OCI-LY7 (cell line): ENCODE data around the gene CAV1. TPM values are rescaled to one million over a fixed set of nuclear protein-coding genes. Genes with fewer than 3 reads are reported as not detected.
A peak's percentile ranks its signal among the peaks of the same experiment; 100 is the strongest.
"Not testable (repeated sequence)": the region's sequence is repeated elsewhere in the genome, so short reads cannot be mapped to it uniquely, and the experiment has no call there.

Experiments
- BruUV-seq: library from RNA; stranded (reverse); fragments of 400-500 nt; replicated peaks from 2 replicates; lab custom pipeline; 2021; lab: Mats Ljungman, UMichigan
- CTCF ChIA-PET: fragments of 300-600 bp; sonication (Branson Sonifier 250); formaldehyde crosslinking; loops from one replicate; lab custom pipeline; 2022; ENCODE audit warnings: antibody characterized with exemption; ENCODE audit not compliant: unreplicated experiment; lab: Charles Lee
- POLR2A ChIA-PET: fragments of 300-600 bp; sonication (Branson Sonifier 250); formaldehyde crosslinking; loops from one replicate; lab custom pipeline; 2022; ENCODE audit warnings: antibody characterized with exemption; lab: Charles Lee
- DNase-seq: peaks from one replicate; pipeline ENCODE4 v3.0.0-alpha.2; 2015; ENCODE audit warnings: low spot score
- H2AFZ ChIP-seq: fragments of 200-600 bp; sonication (generic), shearing (Covaris generic); 2 replicates; pipeline ENCODE4 v1.6.1; 2014; ENCODE audit warnings: mild to moderate bottlenecking, antibody characterized with exemption, low read length, moderate library complexity
- H3K27ac ChIP-seq: fragments of 200-600 bp; sonication (generic); 2 replicates; pipeline ENCODE4 v1.5.1; 2014; ENCODE audit warnings: mixed run types, low read depth, mild to moderate bottlenecking, moderate library complexity, low read length, inconsistent platforms; ENCODE audit not compliant: poor library complexity, severe bottlenecking
- H3K36me3 ChIP-seq: fragments of 200-600 bp; sonication (generic); 2 replicates; pipeline ENCODE4 v1.6.1; 2014; ENCODE audit warnings: mild to moderate bottlenecking, antibody characterized with exemption, low read length, moderate library complexity, mixed read lengths; ENCODE audit not compliant: insufficient read depth
- H3K4me1 ChIP-seq: fragments of 200-600 bp; sonication (generic); 2 replicates; pipeline ENCODE4 v1.5.1; 2014; ENCODE audit warnings: mild to moderate bottlenecking, low read length; ENCODE audit not compliant: insufficient read depth, poor library complexity, severe bottlenecking
- H3K4me2 ChIP-seq: fragments of 200-600 bp; sonication (generic); 2 replicates; pipeline ENCODE4 v1.6.1; 2014; ENCODE audit warnings: mild to moderate bottlenecking, low read length
- H3K4me3 ChIP-seq: fragments of 200-600 bp; sonication (generic); 2 replicates; pipeline ENCODE4 v1.5.1; 2014; ENCODE audit warnings: mild to moderate bottlenecking, low read depth, low read length; ENCODE audit not compliant: poor library complexity, severe bottlenecking
- H3K79me2 ChIP-seq: fragments of 200-600 bp; sonication (generic); 2 replicates; pipeline ENCODE4 v1.6.1; 2016; ENCODE audit warnings: low read depth, mild to moderate bottlenecking, low read length, moderate library complexity, mixed read lengths; ENCODE audit not compliant: insufficient read depth
- H3K9me2 ChIP-seq: fragments of 200-600 bp; sonication (generic); 2 replicates; pipeline ENCODE4 v1.6.1; 2016; ENCODE audit warnings: mild to moderate bottlenecking, low read length, mixed read lengths; ENCODE audit not compliant: insufficient read depth
- H3K9me3 ChIP-seq: fragments of 200-600 bp; sonication (generic); 2 replicates; pipeline ENCODE4 v1.6.1; 2014; ENCODE audit warnings: mild to moderate bottlenecking, mixed run types, low read length, mixed read lengths
- H4K20me1 ChIP-seq: fragments of 200-600 bp; sonication (generic); 2 replicates; pipeline ENCODE4 v1.6.1; 2014; ENCODE audit warnings: mild to moderate bottlenecking, antibody characterized with exemption, low read length, moderate library complexity, mixed read lengths; ENCODE audit not compliant: insufficient read depth
- EZH2phosphoT487 ChIP-seq: fragments of 200-600 bp; sonication (generic); IDR thresholded peaks from 2 replicates; pipeline ENCODE4 v1.6.1; 2018; ENCODE audit warnings: low read depth, borderline replicate concordance, mild to moderate bottlenecking, mixed run types, antibody characterized with exemption, low read length, moderate library complexity, mixed read lengths
- intact Hi-C: fragments of 100-400 bp; cut with micrococcal nuclease; formaldehyde crosslinking; loops from one replicate; pipeline ENCODE4 v1.10.0; 2022; ENCODE audit not compliant: unreplicated experiment
- total RNA-seq, 2 experiments: library from RNA; depleted of rRNA in 1 of 2; stranded (reverse); fragments of >200 nt in 1 of 2; shearing (Covaris generic) in 1 of 2; gene quantifications; 2 replicates each; pipeline ENCODE4 v1.2.3, GENCODE V29; 2014 to 2022
- TF ChIP-seq, protein P1 (sequence below): fragments of 200-600 bp; sonication (generic); conservative IDR thresholded peaks from 2 replicates; pipeline ENCODE4 v1.5.1; 2014; ENCODE audit warnings: mild to moderate bottlenecking, antibody characterized with exemption, low read length, moderate library complexity, mixed read lengths

Gene CAV1
- total RNA-seq, 2 experiments from 2014 or later: not detected

DNA sequence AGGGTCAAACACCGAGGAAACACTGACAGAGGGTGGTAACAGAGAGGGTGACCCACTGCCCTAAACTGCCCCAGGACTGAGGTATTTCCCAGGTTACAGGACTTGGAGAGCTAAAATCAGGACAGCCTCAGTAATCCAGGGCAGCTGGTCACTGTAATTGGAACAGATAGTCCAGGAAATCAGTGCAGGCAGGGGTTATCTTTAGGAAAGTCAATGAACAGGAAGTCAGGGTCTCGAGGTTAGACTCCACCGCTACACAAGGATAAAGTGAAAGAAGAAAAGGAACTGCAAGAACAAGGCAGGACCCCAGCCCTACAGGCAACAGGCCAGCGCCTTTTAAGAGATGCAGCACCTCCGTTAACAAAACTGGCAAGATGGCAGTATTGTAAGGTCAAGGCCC lies 61.1 kb downstream of the CAV1 start:
- H3K4me3 ChIP-seq: no peak overlapping the region
- intact Hi-C loops: loop anchor here (5.0 kb wide), 1 partner anchor 414 kb away; no protein-coding TSS in a partner anchor
- H4K20me1 ChIP-seq: no peaks in the 10 kb centered on the region
- no peak for TF ChIP-seq EZH2phosphoT487
- TF ChIP-seq, protein P1, sequence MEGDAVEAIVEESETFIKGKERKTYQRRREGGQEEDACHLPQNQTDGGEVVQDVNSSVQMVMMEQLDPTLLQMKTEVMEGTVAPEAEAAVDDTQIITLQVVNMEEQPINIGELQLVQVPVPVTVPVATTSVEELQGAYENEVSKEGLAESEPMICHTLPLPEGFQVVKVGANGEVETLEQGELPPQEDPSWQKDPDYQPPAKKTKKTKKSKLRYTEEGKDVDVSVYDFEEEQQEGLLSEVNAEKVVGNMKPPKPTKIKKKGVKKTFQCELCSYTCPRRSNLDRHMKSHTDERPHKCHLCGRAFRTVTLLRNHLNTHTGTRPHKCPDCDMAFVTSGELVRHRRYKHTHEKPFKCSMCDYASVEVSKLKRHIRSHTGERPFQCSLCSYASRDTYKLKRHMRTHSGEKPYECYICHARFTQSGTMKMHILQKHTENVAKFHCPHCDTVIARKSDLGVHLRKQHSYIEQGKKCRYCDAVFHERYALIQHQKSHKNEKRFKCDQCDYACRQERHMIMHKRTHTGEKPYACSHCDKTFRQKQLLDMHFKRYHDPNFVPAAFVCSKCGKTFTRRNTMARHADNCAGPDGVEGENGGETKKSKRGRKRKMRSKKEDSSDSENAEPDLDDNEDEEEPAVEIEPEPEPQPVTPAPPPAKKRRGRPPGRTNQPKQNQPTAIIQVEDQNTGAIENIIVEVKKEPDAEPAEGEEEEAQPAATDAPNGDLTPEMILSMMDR: no peak
- no peaks in the 10 kb centered on the region for H3K36me3 ChIP-seq
- no peaks in the 10 kb centered on the region for H3K9me2 ChIP-seq
- ChIA-PET CTCF (no interaction called here), POLR2A (interaction anchor here (0.9 kb wide), 1 partner anchor 327 kb away, joined by 3 read pairs; no protein-coding TSS in a partner anchor)
- no peak overlapping the region for H2AFZ ChIP-seq
- no peaks in the 10 kb centered on the region for H3K79me2 ChIP-seq
- no peaks in the 10 kb centered on the region for H3K9me3 ChIP-seq
- H3K4me1 ChIP-seq: peaks cover 10% of the 10 kb centered on the region
- H3K4me2 ChIP-seq: no peak overlapping the region
- no peak for DNase-seq
- no peak overlapping the region for H3K27ac ChIP-seq
- BruUV-seq: no TSS peak

DNA sequence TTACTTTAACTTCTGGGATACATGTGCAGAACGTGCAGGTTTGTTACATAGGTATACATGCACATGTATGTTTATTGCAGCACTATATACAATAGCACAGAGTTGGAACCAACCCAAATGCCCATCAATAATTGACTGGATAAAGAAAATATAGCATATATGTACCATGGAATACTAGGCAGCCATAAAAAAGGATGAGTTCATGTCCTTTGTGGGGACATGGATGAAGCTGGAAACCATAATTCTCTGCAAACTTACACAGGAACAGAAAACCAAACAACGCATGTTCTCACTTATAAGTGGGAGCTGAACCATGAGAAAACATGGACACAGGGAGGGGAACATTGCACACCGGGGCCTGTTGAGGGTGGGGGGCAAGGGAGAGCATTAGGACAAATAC lies 62.4 kb downstream of the CAV1 start:
- H3K4me2 ChIP-seq, BruUV-seq, H3K27ac ChIP-seq, H3K79me2 ChIP-seq, H3K9me2 ChIP-seq, H3K4me3 ChIP-seq, DNase-seq, CTCF ChIA-PET, H3K36me3 ChIP-seq, H2AFZ ChIP-seq, H4K20me1 ChIP-seq, H3K9me3 ChIP-seq: not testable (repeated sequence)
- intact Hi-C loops: loop anchor here (5.0 kb wide), 1 partner anchor 415 kb away; no protein-coding TSS in a partner anchor
- POLR2A ChIA-PET: interaction anchor here (1.0 kb wide), 1 partner anchor 23 kb away, joined by 3 read pairs; no protein-coding TSS in a partner anchor
- peaks cover 10% of the 10 kb centered on the region for H3K4me1 ChIP-seq

DNA sequence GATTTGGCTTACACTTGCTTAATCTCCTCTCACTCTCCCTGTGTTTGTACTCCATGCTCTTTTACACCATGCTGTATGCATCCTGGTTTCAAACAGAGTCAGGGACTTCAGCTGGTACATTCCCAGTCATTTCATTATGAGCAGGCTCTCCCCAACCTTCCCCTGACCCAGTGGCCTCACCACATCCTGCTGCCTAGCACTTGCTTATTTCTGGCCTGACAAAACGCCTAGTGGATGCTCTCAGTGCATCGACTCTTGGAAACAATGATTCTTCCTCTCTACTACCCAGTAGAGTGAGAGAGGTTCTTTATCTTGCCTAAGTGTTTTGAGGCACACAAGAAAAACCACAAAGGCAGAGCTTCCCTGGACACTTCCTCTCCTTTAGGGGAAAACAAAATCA lies 63.4 kb downstream of the CAV1 start:
- no peak overlapping the region for H3K4me2 ChIP-seq
- intact Hi-C loops: loop anchor here (1.0 to 5.0 kb wide), 2 partner anchors 330 to 416 kb away; no protein-coding TSS in a partner anchor
- DNase-seq: peak; percentile 4
- H3K36me3 ChIP-seq: no peaks in the 10 kb centered on the region
- BruUV-seq: no TSS peak
- H3K9me3 ChIP-seq: no peaks in the 10 kb centered on the region
- TF ChIP-seq, protein P1: no peak
- TF ChIP-seq EZH2phosphoT487: no peak
- H3K9me2 ChIP-seq: no peaks in the 10 kb centered on the region
- CTCF ChIA-PET: no interaction called here
- no peaks in the 10 kb centered on the region for H3K79me2 ChIP-seq
- no peak overlapping the region for H3K4me3 ChIP-seq
- H2AFZ ChIP-seq: no peak overlapping the region
- POLR2A ChIA-PET: interaction anchor here (0.6 to 0.7 kb wide), 2 partner anchors 255 to 412 kb away, joined by 3 read pairs; no protein-coding TSS in a partner anchor
- H3K27ac ChIP-seq: no peak overlapping the region
- H3K4me1 ChIP-seq: peaks cover 5% of the 10 kb centered on the region
- H4K20me1 ChIP-seq: no peaks in the 10 kb centered on the region
